SW480 (cell line): ENCODE measurements around the gene ARHGEF26.

Experiments
- DNase-seq: peaks from one replicate; pipeline ENCODE4 v3.0.0-alpha.2; 2016; ENCODE audit warnings: low spot score

Gene ARHGEF26

GRCh38 chr3:154209499-154209898, 88.3 kb downstream of the ARHGEF26 start:
- no peak for DNase-seq

DNA sequence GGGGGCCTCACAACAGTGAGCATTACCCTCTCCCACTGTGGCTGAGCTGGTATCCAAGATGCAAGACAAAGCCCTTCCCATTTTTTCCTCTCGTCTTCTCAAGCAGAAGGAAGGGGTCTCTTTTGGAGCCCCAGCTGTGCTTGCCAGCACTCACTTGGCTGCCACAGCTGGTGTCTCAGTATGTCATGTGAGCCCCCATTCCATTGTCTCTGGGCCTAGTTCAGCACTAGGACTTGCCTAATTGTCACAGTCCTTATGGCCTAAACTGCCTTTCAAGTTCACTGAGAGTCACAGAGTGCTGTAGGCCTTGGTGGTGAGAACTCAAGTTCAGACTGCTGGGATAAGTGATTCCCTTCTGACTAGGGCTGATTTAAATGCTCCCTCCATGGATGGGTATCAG, 89.8 kb downstream of the ARHGEF26 start:
- DNase-seq = no peak

DNA sequence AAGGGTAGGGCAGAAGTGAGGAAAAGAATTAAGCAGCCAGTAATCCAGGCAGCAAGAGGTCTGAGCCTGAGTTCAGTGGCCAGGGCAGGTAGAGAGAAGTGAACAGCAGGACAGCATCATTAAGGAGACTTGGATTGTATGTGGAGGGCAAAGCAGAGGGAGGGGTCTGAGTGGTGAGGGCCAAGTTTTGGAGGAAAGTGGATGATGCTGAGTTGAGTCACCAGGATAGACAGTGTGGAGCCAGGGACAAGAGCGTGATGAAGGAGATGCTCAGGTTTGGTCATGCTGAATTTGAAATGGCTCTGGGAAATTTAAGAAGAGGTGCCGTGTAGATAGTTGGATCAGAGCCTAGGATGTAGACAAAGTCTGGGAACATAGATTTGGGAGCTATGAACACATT, 93.1 kb downstream of the ARHGEF26 start:
- DNase-seq = no peak

DNA sequence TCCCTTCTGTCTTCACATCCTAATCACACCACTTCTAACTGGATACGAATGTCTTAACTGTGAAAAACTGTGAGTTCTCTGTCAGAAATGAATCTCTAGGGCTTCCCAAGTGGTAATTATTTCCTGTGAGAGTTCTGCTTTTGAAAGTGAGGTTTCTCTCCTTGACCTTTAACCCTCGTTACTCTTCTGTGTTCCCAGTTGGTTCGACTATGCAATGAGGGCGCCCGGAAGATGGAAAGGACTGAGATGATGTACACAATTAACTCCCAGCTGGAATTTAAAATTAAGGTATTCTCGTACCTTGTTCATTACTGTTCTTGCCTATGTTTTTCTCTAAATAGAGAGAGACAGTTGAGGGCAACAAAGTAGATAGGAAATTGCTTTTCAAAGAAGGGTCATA, 96.5 kb downstream of the ARHGEF26 start:
- DNase-seq = no peak

- DNase-seq = no peak
These were observed 97.5 kb downstream of the ARHGEF26 start for GRCh38 chr3:154218728-154219127.

GRCh38 chr3:154220462-154220861, 99.3 kb downstream of the ARHGEF26 start:
- no peak for DNase-seq

DNA sequence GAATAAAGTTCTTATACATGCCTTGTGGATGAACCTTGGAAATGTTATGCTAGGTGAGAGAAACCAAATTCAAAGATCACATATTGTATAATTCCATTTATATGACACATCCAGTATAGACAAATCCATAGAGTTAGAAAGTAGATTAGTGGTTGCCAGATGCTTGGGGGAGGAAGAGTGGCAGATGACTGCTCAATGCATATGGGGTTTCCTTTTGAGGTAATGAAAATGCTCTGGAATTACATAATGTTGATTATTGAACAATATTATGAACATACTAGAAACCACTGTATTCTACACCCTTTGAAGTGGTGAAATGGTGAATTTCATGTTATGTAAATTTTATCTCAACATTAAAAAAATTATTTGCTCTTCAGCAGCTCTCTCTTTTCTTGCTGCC, 102.3 kb downstream of the ARHGEF26 start:
- DNase-seq = no peak

GRCh38 chr3:154224366-154224765, 103.2 kb downstream of the ARHGEF26 start:
- no peak for DNase-seq

DNA sequence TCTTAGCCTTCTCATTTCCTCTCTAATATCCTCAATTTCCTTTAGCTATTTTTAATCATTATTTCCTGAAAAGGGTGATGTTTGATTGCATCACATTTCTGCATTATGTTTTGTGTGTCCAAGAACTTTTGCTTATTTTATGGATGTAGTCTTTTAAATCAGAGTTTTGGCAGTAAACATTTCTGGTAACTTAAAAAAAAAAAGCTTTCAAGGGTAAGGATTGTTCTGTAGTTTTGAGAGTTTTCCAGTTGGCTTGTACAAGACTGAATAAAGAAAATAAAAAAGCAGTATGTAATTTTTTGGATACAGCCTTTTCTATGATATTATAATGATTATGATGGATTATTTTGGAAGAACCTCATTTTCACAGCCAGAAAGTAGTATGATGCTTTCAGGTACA, 103.7 kb downstream of the ARHGEF26 start:
- no peak for DNase-seq

DNA sequence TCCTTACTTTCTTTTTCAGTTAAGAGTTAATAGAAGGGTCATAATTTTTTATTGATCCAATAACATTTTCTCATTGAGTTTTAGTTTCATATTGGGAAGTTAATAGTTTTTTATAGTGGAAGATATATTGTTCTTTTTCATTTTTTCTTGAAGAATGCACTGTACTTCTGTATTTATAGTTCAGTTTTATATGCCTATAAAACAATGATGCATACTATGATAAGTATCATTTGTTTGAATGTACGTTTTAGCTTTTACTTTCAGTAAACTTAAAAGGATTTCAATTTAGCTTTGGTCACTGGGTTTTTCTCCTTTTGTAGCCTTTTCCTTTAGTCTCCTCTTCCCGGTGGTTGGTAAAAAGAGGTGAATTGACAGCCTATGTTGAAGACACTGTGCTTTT, 104.3 kb downstream of the ARHGEF26 start:
- DNase-seq = no peak

- no peak for DNase-seq
These were observed 106.3 kb downstream of the ARHGEF26 start for GRCh38 chr3:154227531-154227930.

- DNase-seq = no peak
These were observed 107.5 kb downstream of the ARHGEF26 start for GRCh38 chr3:154228561-154229216.

- DNase-seq = no peak
These were observed 108.0 kb downstream of the ARHGEF26 start for GRCh38 chr3:154229217-154229590.

DNA sequence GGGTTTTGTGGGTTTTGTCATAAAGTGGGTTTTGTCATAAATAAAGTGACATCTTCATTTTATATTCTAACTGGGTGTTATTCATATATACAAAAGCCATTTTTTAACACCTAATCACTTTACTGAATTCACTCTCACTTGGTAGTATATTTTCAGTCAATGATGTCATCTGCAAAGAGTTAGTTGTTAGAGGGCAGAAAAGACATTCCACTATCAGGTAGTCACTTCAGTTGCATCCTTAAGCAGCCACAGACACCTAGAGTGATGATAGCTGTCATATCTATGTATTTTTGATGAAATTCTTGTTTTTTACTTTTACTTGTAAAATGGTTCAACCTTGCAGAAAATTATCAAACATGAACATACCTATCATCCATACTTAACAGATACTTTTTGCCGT, 114.1 kb downstream of the ARHGEF26 start:
- no peak for DNase-seq

DNA sequence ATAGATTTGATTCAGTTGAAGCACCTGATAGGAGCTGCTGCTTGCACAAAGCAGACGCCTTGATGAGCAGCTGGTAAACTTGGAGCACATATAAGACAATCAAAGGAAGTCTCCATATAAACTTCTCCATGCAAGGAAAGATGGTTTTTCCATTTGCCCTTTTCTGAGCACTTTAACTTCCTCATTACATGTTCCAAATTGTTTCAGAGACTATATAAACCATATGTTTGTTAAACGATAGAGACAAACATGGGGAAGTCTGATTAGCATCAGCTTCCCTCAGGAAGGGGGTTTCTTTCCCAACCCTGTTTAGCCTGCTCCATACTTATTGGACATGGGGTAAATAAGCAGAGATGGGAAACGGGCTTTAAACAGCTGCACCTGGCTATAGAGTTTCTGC, 115.1 kb downstream of the ARHGEF26 start:
- no peak for DNase-seq

GRCh38 chr3:154240235-154240634, 119.0 kb downstream of the ARHGEF26 start:
- no peak for DNase-seq

DNA sequence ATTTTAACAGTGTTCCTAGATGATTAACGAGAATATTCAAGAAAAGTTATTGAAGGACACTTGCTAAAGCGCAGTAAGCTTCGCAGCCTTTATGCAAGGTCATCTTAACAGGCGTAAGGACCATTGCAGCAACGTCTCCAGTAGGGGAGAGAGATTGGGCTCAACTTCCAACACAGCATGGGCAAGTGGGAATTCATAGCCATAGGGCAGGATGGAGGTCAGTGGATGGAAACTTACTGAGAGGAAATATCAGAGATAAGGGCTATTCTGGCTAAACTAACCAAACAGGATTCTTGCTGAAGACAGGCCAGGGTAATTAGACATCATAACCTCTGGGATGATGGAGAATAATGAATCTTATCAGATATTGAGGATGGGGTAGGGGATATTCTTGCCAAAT, 120.3 kb downstream of the ARHGEF26 start:
- no peak for DNase-seq

GRCh38 chr3:154242766-154243165, 121.6 kb downstream of the ARHGEF26 start:
- DNase-seq = no peak

DNA sequence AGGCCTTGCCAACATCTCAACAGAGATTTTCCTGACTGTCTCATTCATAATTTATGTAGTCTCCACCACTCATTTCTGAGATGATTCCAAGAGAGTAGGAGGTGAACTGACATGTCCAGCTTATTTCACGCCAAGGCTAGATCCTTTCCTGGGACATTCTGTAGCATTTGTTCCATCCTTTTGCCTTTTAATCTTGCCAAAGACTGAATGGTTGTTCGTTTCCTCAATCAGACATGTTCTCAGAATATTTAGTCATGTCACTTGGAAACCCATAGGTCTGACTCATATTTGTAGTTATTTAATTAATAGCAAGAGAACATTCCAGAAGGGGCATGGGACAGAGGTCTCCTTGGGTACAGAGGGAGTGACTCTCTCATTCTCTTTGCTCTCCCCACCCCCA, 122.2 kb downstream of the ARHGEF26 start:
- no peak for DNase-seq

- DNase-seq = no peak
These were observed 123.5 kb downstream of the ARHGEF26 start for GRCh38 chr3:154244644-154245043.

DNA sequence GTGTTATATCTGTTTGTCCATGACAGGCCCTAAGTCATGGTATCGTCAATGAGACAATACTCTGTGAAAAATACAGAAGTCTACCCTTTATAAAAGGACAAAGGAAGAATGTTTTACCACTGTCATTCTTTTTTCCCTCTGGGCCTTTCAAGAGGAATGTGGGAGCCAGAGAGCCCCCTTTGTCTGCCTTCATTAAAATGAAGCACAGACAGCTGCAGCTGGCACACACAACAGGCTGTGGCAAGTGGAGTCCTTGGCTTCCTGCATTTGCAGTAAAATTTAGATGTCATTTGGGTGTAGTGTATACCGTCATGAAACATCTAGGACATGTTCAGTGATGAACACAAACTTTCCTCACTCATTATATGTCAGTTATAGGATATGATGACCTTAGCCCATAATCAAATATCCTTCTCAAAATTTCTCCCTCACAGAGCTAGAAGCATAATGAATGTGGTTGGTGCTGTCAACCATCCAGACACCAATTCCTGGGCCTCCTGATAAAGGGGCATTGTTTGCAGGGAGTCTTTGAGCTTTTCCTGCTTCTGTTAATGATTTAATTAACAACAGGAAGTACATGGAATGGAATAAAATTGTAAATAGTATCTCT, 126.7 kb downstream of the ARHGEF26 start:
- no peak for DNase-seq

- no peak for DNase-seq
These were observed 129.1 kb downstream of the ARHGEF26 start for GRCh38 chr3:154250291-154250690.

DNA sequence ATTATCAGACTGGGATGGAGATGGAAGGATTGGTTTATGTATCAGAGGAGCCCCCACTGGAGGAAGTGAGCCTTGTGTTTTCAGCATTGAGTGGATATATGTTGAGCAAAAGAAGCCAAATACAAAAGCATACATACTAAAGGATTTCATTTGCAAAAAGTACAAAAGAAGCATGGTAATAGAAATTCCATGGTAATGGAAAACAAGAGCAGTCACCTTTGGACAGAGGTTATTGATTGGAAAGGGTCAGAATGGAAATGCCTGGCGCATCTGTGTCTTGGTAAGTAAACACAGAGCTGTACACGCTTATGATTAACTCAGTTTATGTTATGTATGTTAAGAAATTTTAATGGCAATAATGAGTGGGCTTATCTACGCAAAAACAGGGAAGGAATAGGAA, 130.4 kb downstream of the ARHGEF26 start:
- no peak for DNase-seq
